H1 (cell line): Measurements from ENCODE around the gene ZNF333. TPM values are rescaled to one million over a fixed set of nuclear protein-coding genes. Genes with fewer than 3 reads are reported as not detected.

Experiments used
- CTCF ChIA-PET: fragments of 300-600 bp; sonication (Branson Sonifier 250); formaldehyde crosslinking; loops from one replicate; lab custom pipeline; 2021; ENCODE audit not compliant: partially characterized antibody; lab: Charles Lee
- POLR2A ChIA-PET: fragments of 300-600 bp; sonication (Branson Sonifier 250); formaldehyde crosslinking; loops from one replicate; lab custom pipeline; 2021; ENCODE audit warnings: inconsistent platforms; ENCODE audit not compliant: partially characterized antibody; lab: Charles Lee
- DNase-seq, 2 experiments: peaks; one replicate each; pipeline versions ENCODE4 v3.0.0 to v3.0.0-alpha.2; 2010 to 2022; ENCODE audit warnings: low spot score in 2 of 2, low read depth in 1 of 2, mixed read lengths in 1 of 2
- FAIRE-seq: peaks from 2 replicates; lab custom pipeline; 2011; peaks lifted over from hg19 to GRCh38; lab: Jason Lieb, UNC
- H2AFZ ChIP-seq: 2 replicates; pipeline ENCODE4 v1.8.1; 2012; ENCODE audit warnings: low read length, inconsistent platforms
- H2AK5ac ChIP-seq: 2 replicates; pipeline ENCODE4 v1.6.1; 2013; ENCODE audit warnings: low read depth, low read length
- H2BK120ac ChIP-seq: replicated peaks from 2 replicates; pipeline ENCODE3; 2013; ENCODE audit warnings: low read depth, low read length, inconsistent platforms
- H2BK12ac ChIP-seq: 2 replicates; pipeline ENCODE4 v1.6.1; 2013; ENCODE audit warnings: low read depth, low read length
- H2BK15ac ChIP-seq: 2 replicates; pipeline ENCODE4 v1.6.1; 2013; ENCODE audit warnings: low read length
- H2BK20ac ChIP-seq: 2 replicates; pipeline ENCODE4 v1.6.1; 2013; ENCODE audit warnings: low read length
- H2BK5ac ChIP-seq: 2 replicates; pipeline ENCODE4 v1.6.1; 2013; ENCODE audit warnings: low read depth, low read length
- H3K14ac ChIP-seq: 2 replicates; pipeline ENCODE4 v1.6.1; 2013; ENCODE audit warnings: inconsistent platforms; ENCODE audit not compliant: insufficient read length
- H3K18ac ChIP-seq: 2 replicates; pipeline ENCODE4 v1.6.1; 2013; ENCODE audit warnings: low read length; ENCODE audit errors: extremely low read depth
- H3K23ac ChIP-seq: 2 replicates; pipeline ENCODE4 v1.6.1; 2013; ENCODE audit warnings: inconsistent platforms; ENCODE audit not compliant: insufficient read length
- H3K23me2 ChIP-seq: 2 replicates; pipeline ENCODE4 v1.6.1; 2013; ENCODE audit warnings: low read depth, low read length
- H3K27ac ChIP-seq: 2 replicates; pipeline ENCODE4 v1.6.1; 2011; ENCODE audit warnings: low read depth, low read length, inconsistent platforms
- H3K27me3 ChIP-seq, 4 experiments: replicated peaks in 1 of 4; 1 replicate in 1 of 4; 2 replicates in 3 of 4; pipeline versions ENCODE4 v1.6.1 to v1.8.1; 2011 to 2013; ENCODE audit warnings: low read length in 3 of 4, mild to moderate bottlenecking in 3 of 4, inconsistent platforms in 2 of 4, mixed read lengths in 2 of 4, moderate library complexity in 1 of 4; ENCODE audit not compliant: control insufficient read depth in 3 of 4, insufficient read depth in 3 of 4; ENCODE audit errors: extremely low read depth in 1 of 4
- H3K36me3 ChIP-seq, 4 experiments: 2 replicates each; pipeline versions ENCODE4 v1.6.1 to v1.8.1; 2011 to 2013; ENCODE audit warnings: mild to moderate bottlenecking in 4 of 4, low read length in 3 of 4, moderate library complexity in 2 of 4, control low read depth in 1 of 4, inconsistent platforms in 1 of 4; ENCODE audit not compliant: insufficient read depth in 4 of 4, control insufficient read depth in 2 of 4
- H3K4ac ChIP-seq: replicated peaks from 2 replicates; pipeline ENCODE3; 2013; ENCODE audit warnings: low read length, low read depth, mixed read lengths, inconsistent platforms; ENCODE audit not compliant: insufficient read length
- H3K4me1 ChIP-seq, 4 experiments: replicated peaks in 1 of 4; 1 replicate in 1 of 4; 2 replicates in 3 of 4; pipeline versions ENCODE4 v1.6.1 to v1.8.1; 2011 to 2013; ENCODE audit warnings: low read length in 3 of 4, inconsistent platforms in 2 of 4, mixed read lengths in 1 of 4; ENCODE audit not compliant: insufficient read depth in 4 of 4, control insufficient read depth in 3 of 4
- H3K4me2 ChIP-seq, 2 experiments: 2 replicates each; pipeline versions ENCODE4 v1.6.1 to v1.8.1; 2011 to 2013; ENCODE audit warnings: low read depth in 2 of 2, low read length in 2 of 2, control low read depth in 1 of 2, inconsistent platforms in 1 of 2, mild to moderate bottlenecking in 1 of 2; ENCODE audit not compliant: insufficient read depth in 1 of 2
- H3K4me3 ChIP-seq, 4 experiments: fragments of 200-600, 300-600 bp in 1 of 4; sonication (generic), shearing (Covaris generic), sonication (Bioruptor Twin) in 1 of 4; 2 replicates each; pipeline versions ENCODE4 v1.5.1 to v1.8.1; 2011 to 2016; ENCODE audit warnings: low read length in 4 of 4, low read depth in 3 of 4, control low read depth in 2 of 4, inconsistent platforms in 2 of 4, mild to moderate bottlenecking in 2 of 4, mixed read lengths in 1 of 4, moderate library complexity in 1 of 4; ENCODE audit not compliant: insufficient read depth in 2 of 4; ENCODE audit errors: extremely low read depth in 1 of 4
- H3K56ac ChIP-seq: replicated peaks from 2 replicates; pipeline ENCODE3; 2013; ENCODE audit warnings: low read depth, mild to moderate bottlenecking, mixed read lengths, low read length, inconsistent platforms; ENCODE audit not compliant: insufficient read length
- H3K79me1 ChIP-seq: 2 replicates; pipeline ENCODE4 v1.6.1; 2013; ENCODE audit warnings: low read depth, low read length, control low read depth
- H3K79me2 ChIP-seq, 2 experiments: 2 replicates each; pipeline versions ENCODE4 v1.6.1 to v1.8.1; 2012 to 2013; ENCODE audit warnings: low read length in 2 of 2, mild to moderate bottlenecking in 2 of 2, inconsistent platforms in 1 of 2; ENCODE audit not compliant: insufficient read depth in 2 of 2, control insufficient read depth in 1 of 2
- H3K9ac ChIP-seq, 4 experiments: replicated peaks in 1 of 4; 1 replicate in 1 of 4; 2 replicates in 3 of 4; pipeline versions ENCODE4 v1.6.1 to v1.8.1; 2011 to 2013; ENCODE audit warnings: low read depth in 3 of 4, low read length in 3 of 4, control low read depth in 2 of 4, mild to moderate bottlenecking in 2 of 4, moderate library complexity in 2 of 4, inconsistent platforms in 1 of 4; ENCODE audit errors: extremely low read depth in 1 of 4
- H3K9me3 ChIP-seq, 2 experiments: 2 replicates each; pipeline versions ENCODE4 v1.6.1 to v1.8.1; 2012 to 2013; ENCODE audit warnings: mild to moderate bottlenecking in 2 of 2, moderate library complexity in 2 of 2, control low read depth in 1 of 2, inconsistent platforms in 1 of 2, low read depth in 1 of 2, low read length in 1 of 2, mixed read lengths in 1 of 2; ENCODE audit not compliant: insufficient read depth in 2 of 2
- H4K20me1 ChIP-seq, 2 experiments: replicated peaks in 1 of 2; 2 replicates each; pipeline versions ENCODE3 to v1.8.1; 2011 to 2013; ENCODE audit warnings: inconsistent platforms in 2 of 2, low read length in 2 of 2, mild to moderate bottlenecking in 1 of 2; ENCODE audit not compliant: insufficient read depth in 2 of 2, control insufficient read depth in 1 of 2
- H4K5ac ChIP-seq: 2 replicates; pipeline ENCODE4 v1.6.1; 2013; ENCODE audit warnings: low read length, low read depth, mixed read lengths, inconsistent platforms; ENCODE audit not compliant: insufficient read length
- H4K8ac ChIP-seq: 2 replicates; pipeline ENCODE4 v1.8.0; 2013; ENCODE audit warnings: mild to moderate bottlenecking, moderate library complexity, low read length, inconsistent platforms; ENCODE audit not compliant: insufficient read depth; ENCODE audit errors: extremely low read depth
- H4K91ac ChIP-seq: replicated peaks from 2 replicates; pipeline ENCODE3; 2013; ENCODE audit warnings: low read length, mixed read lengths, inconsistent platforms; ENCODE audit not compliant: insufficient read length
- ASH2L ChIP-seq: fragments of 200-600, 300-600 bp; sonication (generic); IDR thresholded peaks from one replicate; pipeline ENCODE4 v1.7.1; 2017; ENCODE audit warnings: low read length
- EGR1 ChIP-seq: IDR thresholded peaks from 2 replicates; pipeline ENCODE4 v1.6.1; 2011; ENCODE audit warnings: low read depth, low read length, borderline replicate concordance
- EZH2 ChIP-seq: fragments of 200-600 bp; sonication (generic); IDR thresholded peaks from 2 replicates; pipeline ENCODE4 v1.7.1; 2012; ENCODE audit warnings: low read depth, mild to moderate bottlenecking, moderate library complexity, low read length, inconsistent platforms; ENCODE audit not compliant: severe bottlenecking
- GABPA ChIP-seq: IDR thresholded peaks from 2 replicates; pipeline ENCODE4 v1.6.1; 2011; ENCODE audit warnings: mild to moderate bottlenecking, low read length, moderate library complexity, borderline replicate concordance; ENCODE audit not compliant: insufficient read depth
- GTF2F1 ChIP-seq: IDR thresholded peaks from 2 replicates; pipeline ENCODE4 v1.6.1; 2012; ENCODE audit warnings: low read depth, low read length, improper control_type of control experiment, borderline replicate concordance
- KDM1A ChIP-seq: fragments of 200-600, 300-600 bp; sonication (generic); IDR thresholded peaks from 2 replicates; pipeline ENCODE4 v1.7.1; 2016; ENCODE audit warnings: mild to moderate bottlenecking, low read length, borderline replicate concordance
- POU5F1 ChIP-seq: IDR thresholded peaks from 2 replicates; pipeline ENCODE4 v1.6.1; 2011; ENCODE audit warnings: low read depth, mild to moderate bottlenecking, low read length, moderate library complexity
- RAD21 ChIP-seq, 2 experiments: IDR thresholded peaks in 1 of 2; conservative IDR thresholded peaks in 1 of 2; 2 replicates each; pipeline ENCODE4 v1.6.1; 2011; ENCODE audit warnings: low read depth in 2 of 2, low read length in 2 of 2, improper control_type of control experiment in 1 of 2, inconsistent platforms in 1 of 2, mild to moderate bottlenecking in 1 of 2, moderate library complexity in 1 of 2
- RBBP5 ChIP-seq: IDR thresholded peaks from 2 replicates; pipeline ENCODE4 v1.7.1; 2012; ENCODE audit warnings: low read depth, mild to moderate bottlenecking, inconsistent platforms, low read length, moderate library complexity, borderline replicate concordance
- RXRA ChIP-seq: IDR thresholded peaks from 2 replicates; pipeline ENCODE4 v1.6.1; 2011; ENCODE audit warnings: low read depth, mild to moderate bottlenecking, low read length, moderate library complexity; ENCODE audit not compliant: insufficient read depth
- SIX5 ChIP-seq: IDR thresholded peaks from 2 replicates; pipeline ENCODE4 v1.6.1; 2011; ENCODE audit warnings: mild to moderate bottlenecking, low read depth, low read length
- WGBS, 2 experiments: shearing (Covaris generic) in 1 of 2; methylation state at CpG; one replicate each; pipeline versions ENCODE4 v1.1.6 to v1.1.7; 2013 to 2015; ENCODE audit warnings: low lambda C conversion rate in 2 of 2, mixed read lengths in 2 of 2, inconsistent platforms in 1 of 2, low coverage in 1 of 2, missing lambda C conversion rate in 1 of 2; ENCODE audit not compliant: insufficient replicate concordance in 2 of 2, insufficient coverage in 1 of 2, insufficient read length in 1 of 2; ENCODE audit errors: extremely low coverage in 1 of 2, missing lambda C conversion rate in 1 of 2; 5-methylcytosine and 5-hydroxymethylcytosine counted together
- polyA plus RNA-seq, 7 experiments: library from polyadenylated mRNA; depleted of rRNA in 3 of 7; stranded (reverse) in 5 of 7; unstranded in 2 of 7; fragments of >200 nt in 5 of 7; fragments of 200-250 nt in 2 of 7; gene quantifications; 1 replicate in 5 of 7; 2 replicates in 1 of 7; 4 replicates in 1 of 7; pipeline versions ENCODE4 v1.2.1 to v1.2.3, GENCODE V29; 2011 to 2013; ENCODE audit warnings: missing spikeins in 2 of 7, mixed read lengths in 2 of 7
- total RNA-seq: library from RNA; stranded (reverse); fragmentation: NEBNext Ultra II Directional; extraction: Animal tissue kit (Norgen Biotek cat#: 25700); gene quantifications from 2 replicates; pipeline ENCODE4 v1.2.1, GENCODE V29; 2021
- TF ChIP-seq, protein P1 (sequence below): IDR thresholded peaks from 2 replicates; pipeline ENCODE4 v1.6.1; 2012; ENCODE audit warnings: inconsistent platforms
- TF ChIP-seq, protein P2 (sequence below): IDR thresholded peaks from 2 replicates; pipeline ENCODE4 v1.6.1; 2011; ENCODE audit warnings: low read depth, mild to moderate bottlenecking, low read length; ENCODE audit not compliant: insufficient read depth

The ZNF333 gene
- total and polyA plus RNA-seq, 2 of the 8 experiments (the other 6 are each of a cell fraction or from before 2014, with no cell fraction given), result 7.3 to 8.4 TPM

DNA sequence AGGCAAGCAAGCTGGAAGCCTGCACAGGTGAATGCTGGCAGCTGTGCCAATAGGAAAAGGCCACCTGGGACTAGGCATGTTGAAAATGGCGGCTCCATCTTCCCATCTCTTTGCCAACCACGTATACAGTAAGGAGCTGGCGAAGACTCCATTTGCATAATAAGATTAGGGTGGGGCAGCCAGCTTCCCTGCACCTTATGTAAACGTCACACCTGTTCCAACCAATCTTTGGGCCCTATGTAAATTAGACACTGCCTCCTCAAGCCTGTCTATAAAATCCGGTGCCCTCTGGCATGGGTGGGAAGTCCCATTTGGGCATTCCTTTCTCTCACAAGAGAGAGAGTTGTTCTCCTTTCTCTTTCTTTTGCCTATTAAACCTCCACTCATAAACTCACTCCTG is 71.8 kb downstream of the ZNF333 start:
- no peak overlapping the region for H3K4ac ChIP-seq
- TF ChIP-seq KDM1A (no peak), RXRA (no peak), EGR1 (no peak), GABPA (no peak), SIX5 (no peak), POU5F1 (no peak), RAD21 (IDR thresholded peaks at IDR 0.05 in 1 of 2, conservative IDR thresholded peaks at IDR 0.05 in 1 of 2; ENCODE audit: low read depth in 2 of 2, low read length in 2 of 2) (no peak), GTF2F1 (no peak), RBBP5 (no peak), ASH2L (no peak), EZH2 (no peak)
- TF ChIP-seq, protein P1, sequence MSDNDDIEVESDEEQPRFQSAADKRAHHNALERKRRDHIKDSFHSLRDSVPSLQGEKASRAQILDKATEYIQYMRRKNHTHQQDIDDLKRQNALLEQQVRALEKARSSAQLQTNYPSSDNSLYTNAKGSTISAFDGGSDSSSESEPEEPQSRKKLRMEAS, result no peak
- TF ChIP-seq, protein P2, sequence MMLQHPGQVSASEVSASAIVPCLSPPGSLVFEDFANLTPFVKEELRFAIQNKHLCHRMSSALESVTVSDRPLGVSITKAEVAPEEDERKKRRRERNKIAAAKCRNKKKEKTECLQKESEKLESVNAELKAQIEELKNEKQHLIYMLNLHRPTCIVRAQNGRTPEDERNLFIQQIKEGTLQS, result no peak

More for the DNA sequence above, 71.8 kb downstream of the ZNF333 start:
- no peak overlapping the region for H2AFZ ChIP-seq
- H3K4me3 ChIP-seq, result no peak overlapping the region
- H3K36me3 ChIP-seq, result peaks cover 0 to 7% (median 0%) of the 10 kb centered on the region in 4 experiments; a peak in 1 of 8 replicates
- no peak overlapping the region for H3K18ac ChIP-seq
- no peak overlapping the region for H4K91ac ChIP-seq
- H2BK15ac ChIP-seq, result no peak overlapping the region
- H3K4me1 ChIP-seq, result no peaks in the 10 kb centered on the region; a peak in 3 of 7 replicates
- no peaks in the 10 kb centered on the region for H3K79me2 ChIP-seq
- no peaks in the 10 kb centered on the region for H3K79me1 ChIP-seq
- H2BK12ac ChIP-seq, result no peak overlapping the region
- CTCF ChIA-PET, result interaction anchor here (0.7 to 1.3 kb wide), 5 partner anchors 16 to 393 kb away, joined by 3 to 6 read pairs (median 3); partner anchors contain the start of gene ADGRE2
- no peaks in the 10 kb centered on the region for H3K9me3 ChIP-seq
- no peaks in the 10 kb centered on the region for H4K20me1 ChIP-seq
- H3K14ac ChIP-seq, result no peak overlapping the region
- H3K23ac ChIP-seq, result no peak overlapping the region
- no peak for DNase-seq
- peaks cover 2% of the 10 kb centered on the region; the same call in 1 of the 2 replicates for H3K23me2 ChIP-seq
- H3K27me3 ChIP-seq, result no peaks in the 10 kb centered on the region
- no peak overlapping the region for H4K5ac ChIP-seq
- FAIRE-seq, result no peak
- H2BK5ac ChIP-seq, result no peak overlapping the region
- H3K9ac ChIP-seq, result no peak overlapping the region
- no peak overlapping the region for H2BK120ac ChIP-seq
- H4K8ac ChIP-seq, result no peak overlapping the region
- H3K27ac ChIP-seq, result no peak overlapping the region
- H2BK20ac ChIP-seq, result no peak overlapping the region
- POLR2A ChIA-PET, result interaction anchor here (1.1 to 1.4 kb wide), 3 partner anchors 10 to 16 kb away, joined by 3 to 5 read pairs (median 3); no protein-coding TSS in a partner anchor
- 81% methylated on average over 5 of the region's 5 CpGs; no CpG with 5 or more reads in 1 of the 2 experiments for WGBS, 2 experiments
- no peak overlapping the region for H2AK5ac ChIP-seq
- H3K56ac ChIP-seq, result no peak overlapping the region
- no peak overlapping the region for H3K4me2 ChIP-seq
